ENCODE results near the gene ZNF320. TPM values are rescaled to one million over a fixed set of nuclear protein-coding genes. Genes with fewer than 3 reads are reported as not detected.
A peak's percentile ranks its signal among the peaks of the same experiment; 100 is the strongest.
"Not testable (repeated sequence)": the region's sequence is repeated elsewhere in the genome, so short reads cannot be mapped to it uniquely, and the experiment has no call there.

The ZNF320 gene
- polyA plus RNA-seq, 1 donor: 56.9 TPM

- peak; percentile 80 for DNase-seq
Measured at GRCh38 chr19:52922841-52923777, 25.7 kb upstream of the ZNF320 start, which contains the start of gene ZNF888. Gene ZNF888, minus strand, starts transcription at chr19:52923428. Its CDS starts 5,555 bp downstream, at chr19:52917873.

GRCh38 chr19:52917531-52917930 is 20.1 kb upstream of the ZNF320 start:
- DNase-seq: no peak

GRCh38 chr19:52910648-52911047 is 13.2 kb upstream of the ZNF320 start:
- DNase-seq: no peak

- DNase-seq: not testable (repeated sequence)
Measured at GRCh38 chr19:52904052-52904780, 6.8 kb upstream of the ZNF320 start.

GRCh38 chr19:52901842-52902241 is 4.4 kb upstream of the ZNF320 start:
- no peak for DNase-seq

GRCh38 chr19:52898596-52898995 is 1.2 kb upstream of the ZNF320 start:
- not testable (repeated sequence) for DNase-seq

GRCh38 chr19:52898101-52898500 is 666 bp upstream of the ZNF320 start:
- DNase-seq: no peak

- DNase-seq: no peak
Measured at GRCh38 chr19:52896431-52897137, 851 bp downstream of the ZNF320 start.

GRCh38 chr19:52891336-52891735 is 6.1 kb downstream of the ZNF320 start:
- DNase-seq: no peak

GRCh38 chr19:52889931-52890330 is 7.5 kb downstream of the ZNF320 start:
- DNase-seq: no peak

GRCh38 chr19:52889076-52889475 is 8.4 kb downstream of the ZNF320 start:
- no peak for DNase-seq

GRCh38 chr19:52880895-52881389 is 16.5 kb downstream of the ZNF320 start:
- no peak for DNase-seq

- DNase-seq: not testable (repeated sequence)
Measured at GRCh38 chr19:52872996-52873395, 24.4 kb downstream of the ZNF320 start.

- no peak for DNase-seq
Measured at GRCh38 chr19:52871466-52871865, 26.0 kb downstream of the ZNF320 start.

- DNase-seq: not testable (repeated sequence)
Measured at GRCh38 chr19:52868031-52868430, 29.4 kb downstream of the ZNF320 start.

GRCh38 chr19:52857378-52858191 is 39.9 kb downstream of the ZNF320 start, which contains the start of gene ZNF468:
Gene ZNF468, minus strand, starts transcription at chr19:52857619. Its CDS starts 3,347 bp downstream, at chr19:52854272.
- peak; percentile 32 for DNase-seq

GRCh38 chr19:52856540-52857377 is 40.7 kb downstream of the ZNF320 start:
- DNase-seq: not testable (repeated sequence)

Data from left kidney (tissue), 2 donors.